PC-3 (cell line): Measurements from ENCODE around the gene RIN1. TPM values are rescaled to one million over a fixed set of nuclear protein-coding genes. Genes with fewer than 3 reads are reported as not detected.

Source experiments
- ATAC-seq: fragments of 200-7000 bp; cut with Tn5 transposase; 2 replicates; pipeline ENCODE4 v1.9.1; 2020; ENCODE audit warnings: mild to moderate bottlenecking, moderate library complexity
- BruUV-seq: library from RNA; stranded (reverse); fragments of 400-500 nt; replicated peaks from 2 replicates; lab custom pipeline; 2021; lab: Mats Ljungman, UMichigan
- CTCF ChIA-PET: fragments of 300-600 bp; sonication (Branson Sonifier 250); formaldehyde crosslinking; loops from one replicate; lab custom pipeline; 2022; ENCODE audit warnings: antibody characterized with exemption; lab: Charles Lee
- POLR2A ChIA-PET: fragments of 300-600 bp; sonication (Branson Sonifier 250); formaldehyde crosslinking; loops from one replicate; lab custom pipeline; 2022; ENCODE audit warnings: antibody characterized with exemption; ENCODE audit not compliant: unreplicated experiment; lab: Charles Lee
- DNase-seq: peaks from one replicate; pipeline ENCODE4 v3.0.0-alpha.2; 2015
- H2AFZ ChIP-seq: fragments of 300-600 bp; sonication (generic); 2 replicates; pipeline ENCODE4 v1.6.0; 2016; ENCODE audit warnings: antibody characterized with exemption, low read length
- H3F3A ChIP-seq: fragments of 300-600 bp; sonication (generic); one replicate; pipeline ENCODE4 v1.6.0; 2017; ENCODE audit warnings: antibody characterized with exemption, low read length, control low read depth, mild to moderate bottlenecking; ENCODE audit not compliant: unreplicated experiment
- H3K27ac ChIP-seq: fragments of 300-600 bp; sonication (generic); 2 replicates; pipeline ENCODE4 v1.5.1; 2016; ENCODE audit warnings: mild to moderate bottlenecking, low read length
- H3K27me3 ChIP-seq: fragments of 300-600 bp; sonication (generic); 2 replicates; pipeline ENCODE4 v1.6.1; 2016; ENCODE audit warnings: low read length, mixed read lengths
- H3K36me3 ChIP-seq: fragments of 300-600 bp; sonication (generic); 2 replicates; pipeline ENCODE4 v1.6.1; 2016; ENCODE audit warnings: low read depth, mixed run types, low read length, mixed read lengths
- H3K4me1 ChIP-seq: fragments of 300-600 bp; sonication (generic); 2 replicates; pipeline ENCODE4 v1.5.1; 2016; ENCODE audit warnings: low read length; ENCODE audit not compliant: insufficient read depth
- H3K4me2 ChIP-seq: fragments of 300-600 bp; sonication (generic); 2 replicates; pipeline ENCODE4 v1.6.0; 2016; ENCODE audit warnings: low read length
- H3K4me3 ChIP-seq: fragments of 300-600 bp; sonication (generic); 2 replicates; pipeline ENCODE4 v1.5.1; 2016; ENCODE audit warnings: mild to moderate bottlenecking, low read length, mixed read lengths
- H3K79me2 ChIP-seq: fragments of 300-600 bp; sonication (generic); 2 replicates; pipeline ENCODE4 v1.6.1; 2017; ENCODE audit warnings: low read length, mixed read lengths
- H3K9ac ChIP-seq: fragments of 300-600 bp; sonication (generic); 2 replicates; pipeline ENCODE4 v1.6.0; 2016; ENCODE audit warnings: mild to moderate bottlenecking, low read length
- H3K9me2 ChIP-seq: fragments of 300-600 bp; sonication (generic); replicated peaks from 2 replicates; pipeline ENCODE4 v1.6.1; 2016; ENCODE audit warnings: mixed run types, low read length, mixed read lengths
- H3K9me3 ChIP-seq: fragments of 300-600 bp; sonication (generic); 2 replicates; pipeline ENCODE4 v1.6.1; 2016; ENCODE audit warnings: low read length, mixed read lengths
- H4K20me1 ChIP-seq: fragments of 300-600 bp; sonication (generic); 2 replicates; pipeline ENCODE4 v1.6.1; 2016; ENCODE audit warnings: low read length, mixed read lengths
- EZH2 ChIP-seq: fragments of 300-600 bp; sonication (generic); IDR thresholded peaks from one replicate; pipeline ENCODE4 v1.6.1; 2017; ENCODE audit warnings: antibody characterized with exemption, mild to moderate bottlenecking, low read length; ENCODE audit not compliant: unreplicated experiment
- EZH2phosphoT487 ChIP-seq: fragments of 300-600 bp; sonication (generic); IDR thresholded peaks from 2 replicates; pipeline ENCODE4 v1.6.1; 2018; ENCODE audit warnings: mild to moderate bottlenecking, antibody characterized with exemption, low read length, borderline replicate concordance
- intact Hi-C: fragments of 100-400 bp; cut with micrococcal nuclease; formaldehyde crosslinking; loops from 2 replicates; pipeline ENCODE4 v1.9.0; 2023
- total RNA-seq: library from RNA; depleted of rRNA; stranded (reverse); fragments of >200 nt; gene quantifications from 2 replicates; pipeline ENCODE4 v1.2.3, GENCODE V29; 2014
- TF ChIP-seq, protein P1 (sequence below): fragments of 300-600 bp; sonication (generic); conservative IDR thresholded peaks from 2 replicates; pipeline ENCODE4 v1.5.1; 2017; ENCODE audit warnings: antibody characterized with exemption, low read depth, mild to moderate bottlenecking, low read length

RIN1 gene
- total RNA-seq, 1 experiment from 2014 or later, result 41.2 TPM

DNA sequence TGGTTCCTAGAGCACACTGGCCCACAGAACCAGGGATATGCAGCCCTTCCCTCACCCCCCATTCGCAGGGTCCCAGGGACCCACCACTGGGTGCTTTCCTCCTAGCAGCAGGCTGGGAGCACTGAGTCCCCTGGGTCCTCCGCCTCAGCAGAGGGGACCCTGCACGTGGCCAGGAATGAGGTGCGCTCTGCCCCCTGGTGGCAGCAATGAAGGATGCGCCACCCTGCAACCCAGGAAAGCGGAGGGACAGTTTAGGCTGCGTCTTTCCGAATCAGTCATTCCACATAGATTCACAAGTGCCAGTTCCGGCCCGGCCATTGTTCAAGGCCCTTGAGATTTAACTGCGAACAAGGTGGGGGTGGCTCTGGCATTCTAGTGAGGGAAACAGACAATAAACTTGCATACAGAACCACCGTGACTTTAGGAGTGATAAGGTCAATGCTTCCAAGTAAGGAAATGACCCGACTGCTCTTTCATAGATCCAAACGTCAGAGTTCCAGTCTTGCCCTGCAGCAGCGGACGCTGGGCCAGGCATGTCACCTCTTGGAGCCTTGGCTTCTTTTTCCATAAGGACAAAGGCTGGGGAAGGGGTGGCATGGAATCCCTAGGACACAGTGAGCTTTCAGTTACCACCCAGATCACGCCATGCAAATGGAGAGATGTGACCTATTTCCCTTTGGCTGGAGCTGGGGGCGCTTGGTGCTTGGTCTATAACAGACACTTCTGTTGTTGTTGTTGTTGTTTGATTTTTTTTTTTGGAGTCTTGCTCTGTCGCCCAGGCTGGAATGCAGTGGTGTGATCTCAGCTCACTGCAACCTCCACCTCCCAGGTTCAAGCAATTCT, 7.7 kb downstream of the RIN1 start:
- H3F3A ChIP-seq, result no peaks in the 10 kb centered on the region
- POLR2A ChIA-PET, result no interaction called here
- CTCF ChIA-PET, result interaction anchor here (0.6 to 1.2 kb wide), 3 partner anchors 16 to 499 kb away, joined by 3 to 6 read pairs (median 3); no protein-coding TSS in a partner anchor
- no peaks in the 10 kb centered on the region for H3K27me3 ChIP-seq
- H3K4me1 ChIP-seq, result peaks cover 23% of the 10 kb centered on the region
- no peaks in the 10 kb centered on the region for H4K20me1 ChIP-seq
- DNase-seq, result peak; percentile 88
- H3K36me3 ChIP-seq, result peaks cover 14% of the 10 kb centered on the region; the same call in 1 of the 2 replicates
- no peaks in the 10 kb centered on the region for H3K9me3 ChIP-seq
- H3K9me2 ChIP-seq, result no peaks in the 10 kb centered on the region
- H3K9ac ChIP-seq, result no peak overlapping the region
- H3K4me2 ChIP-seq, result peak overlapping the region; percentile 37; the same call in 1 of the 2 replicates
- TF ChIP-seq, protein P1, sequence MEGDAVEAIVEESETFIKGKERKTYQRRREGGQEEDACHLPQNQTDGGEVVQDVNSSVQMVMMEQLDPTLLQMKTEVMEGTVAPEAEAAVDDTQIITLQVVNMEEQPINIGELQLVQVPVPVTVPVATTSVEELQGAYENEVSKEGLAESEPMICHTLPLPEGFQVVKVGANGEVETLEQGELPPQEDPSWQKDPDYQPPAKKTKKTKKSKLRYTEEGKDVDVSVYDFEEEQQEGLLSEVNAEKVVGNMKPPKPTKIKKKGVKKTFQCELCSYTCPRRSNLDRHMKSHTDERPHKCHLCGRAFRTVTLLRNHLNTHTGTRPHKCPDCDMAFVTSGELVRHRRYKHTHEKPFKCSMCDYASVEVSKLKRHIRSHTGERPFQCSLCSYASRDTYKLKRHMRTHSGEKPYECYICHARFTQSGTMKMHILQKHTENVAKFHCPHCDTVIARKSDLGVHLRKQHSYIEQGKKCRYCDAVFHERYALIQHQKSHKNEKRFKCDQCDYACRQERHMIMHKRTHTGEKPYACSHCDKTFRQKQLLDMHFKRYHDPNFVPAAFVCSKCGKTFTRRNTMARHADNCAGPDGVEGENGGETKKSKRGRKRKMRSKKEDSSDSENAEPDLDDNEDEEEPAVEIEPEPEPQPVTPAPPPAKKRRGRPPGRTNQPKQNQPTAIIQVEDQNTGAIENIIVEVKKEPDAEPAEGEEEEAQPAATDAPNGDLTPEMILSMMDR, result peak; percentile 97
- TF ChIP-seq EZH2phosphoT487, result no peak
- no TSS peak for BruUV-seq
- H3K27ac ChIP-seq, result no peak overlapping the region
- no peak overlapping the region for H3K4me3 ChIP-seq
- H3K79me2 ChIP-seq, result no peaks in the 10 kb centered on the region
- intact Hi-C loops, result loop anchor here (1.0 kb wide), 2 partner anchors 16 to 61 kb away; no protein-coding TSS in a partner anchor
- ATAC-seq, result peak; percentile 81
- H2AFZ ChIP-seq, result 0 out of 2 replicates have a peak overlapping the region, but pooled peaks have one; percentile 17

DNA sequence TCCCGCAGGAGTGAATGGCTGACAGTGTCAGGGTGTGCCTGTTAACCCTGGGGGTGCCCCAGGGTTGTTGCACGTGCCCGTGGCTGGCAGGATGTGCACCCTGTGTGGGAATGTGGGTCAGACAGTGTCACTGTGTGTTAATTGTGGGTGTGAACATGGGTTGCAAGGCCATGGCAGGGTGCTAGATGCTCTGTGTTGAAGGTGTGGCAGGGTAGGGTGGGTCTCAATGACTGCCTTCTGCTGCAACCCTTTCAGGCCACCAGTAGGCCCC, 8.3 kb downstream of the RIN1 start:
- TF ChIP-seq EZH2, result no peak
- no peak for TF ChIP-seq EZH2phosphoT487
- TF ChIP-seq, protein P1, result no peak
- Histone ChIP-seq H3K9ac (no peak overlapping the region), H3K79me2 (no peaks in the 10 kb centered on the region), H3K9me2 (no peaks in the 10 kb centered on the region), H3K27ac (0 out of 2 replicates have a peak overlapping the region, but pooled peaks have one; percentile 37), H3K4me1 (peaks cover 23% of the 10 kb centered on the region), H3K27me3 (no peaks in the 10 kb centered on the region), H3K4me3 (no peak overlapping the region), H3F3A (no peaks in the 10 kb centered on the region), H3K36me3 (peaks cover 9% of the 10 kb centered on the region; the same call in 1 of the 2 replicates), H4K20me1 (no peaks in the 10 kb centered on the region), H2AFZ (no peak overlapping the region), H3K9me3 (no peaks in the 10 kb centered on the region), H3K4me2 (no peak overlapping the region)
- ChIA-PET CTCF (no interaction called here), POLR2A (no interaction called here)
- ATAC-seq (peak; percentile 6), DNase-seq (no peak)
- intact Hi-C loops, result loop anchor here (1.0 kb wide), 2 partner anchors 16 to 61 kb away; no protein-coding TSS in a partner anchor
- BruUV-seq, result no TSS peak
